ENCODE measurements around the gene TMEM123.

The TMEM123 gene

GRCh38 chr11:102470251-102470650, 17.7 kb upstream of the TMEM123 start:
- no peak for DNase-seq

DNA sequence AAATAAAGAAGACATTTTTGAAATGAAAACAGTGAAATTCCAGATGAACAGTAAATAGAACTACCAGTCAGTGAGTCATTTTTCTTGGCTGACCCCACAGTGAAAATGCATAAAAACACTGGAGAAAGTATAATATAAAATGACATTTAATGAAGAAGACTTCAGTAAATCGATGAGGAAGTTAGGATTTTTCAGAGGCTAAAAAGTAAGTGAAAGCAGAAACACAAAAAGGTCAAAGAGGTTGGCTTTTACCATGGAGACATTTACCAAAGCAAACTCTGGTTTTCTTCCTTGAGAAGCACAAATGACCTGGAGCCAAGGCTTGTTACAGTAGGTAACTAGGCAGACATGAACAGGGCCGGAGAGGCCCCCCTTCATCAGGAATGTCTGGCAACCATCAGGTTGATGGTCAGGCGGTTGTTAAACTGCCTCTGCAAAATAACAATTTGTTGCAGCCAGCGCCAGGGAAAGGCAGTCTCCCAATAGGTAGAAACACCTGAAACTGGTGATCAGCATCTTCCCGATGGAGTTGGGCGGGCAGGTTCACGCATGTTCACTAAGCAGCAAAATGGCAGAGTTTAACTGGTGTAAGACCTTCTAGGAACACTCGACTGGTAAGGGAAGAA, 16.7 kb upstream of the TMEM123 start:
- DNase-seq: no peak

- no peak for DNase-seq
These were observed 16.1 kb upstream of the TMEM123 start for GRCh38 chr11:102468616-102469195.

- no peak for DNase-seq
These were observed 15.5 kb upstream of the TMEM123 start for GRCh38 chr11:102467853-102468580.

GRCh38 chr11:102467080-102467708, 14.6 kb upstream of the TMEM123 start:
- no peak for DNase-seq

DNA sequence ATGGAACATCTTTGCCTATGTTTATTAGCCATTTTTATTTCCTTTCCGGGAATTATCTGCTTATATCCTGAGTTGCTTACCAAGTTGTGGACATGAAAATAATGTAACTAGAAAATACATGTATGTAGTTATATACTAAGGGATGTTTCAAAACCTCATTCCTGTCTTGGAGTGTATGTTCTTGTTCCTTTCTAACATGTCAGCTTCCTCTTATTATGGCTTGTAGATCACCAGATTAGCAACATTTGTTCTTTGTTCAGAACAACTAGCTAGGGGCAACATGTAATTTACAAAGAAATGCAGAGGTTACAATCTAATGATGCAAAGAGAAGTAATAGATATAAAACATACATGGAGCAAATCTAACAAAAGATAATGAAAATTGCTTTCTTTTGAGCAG, 13.1 kb upstream of the TMEM123 start:
- no peak for DNase-seq

DNA sequence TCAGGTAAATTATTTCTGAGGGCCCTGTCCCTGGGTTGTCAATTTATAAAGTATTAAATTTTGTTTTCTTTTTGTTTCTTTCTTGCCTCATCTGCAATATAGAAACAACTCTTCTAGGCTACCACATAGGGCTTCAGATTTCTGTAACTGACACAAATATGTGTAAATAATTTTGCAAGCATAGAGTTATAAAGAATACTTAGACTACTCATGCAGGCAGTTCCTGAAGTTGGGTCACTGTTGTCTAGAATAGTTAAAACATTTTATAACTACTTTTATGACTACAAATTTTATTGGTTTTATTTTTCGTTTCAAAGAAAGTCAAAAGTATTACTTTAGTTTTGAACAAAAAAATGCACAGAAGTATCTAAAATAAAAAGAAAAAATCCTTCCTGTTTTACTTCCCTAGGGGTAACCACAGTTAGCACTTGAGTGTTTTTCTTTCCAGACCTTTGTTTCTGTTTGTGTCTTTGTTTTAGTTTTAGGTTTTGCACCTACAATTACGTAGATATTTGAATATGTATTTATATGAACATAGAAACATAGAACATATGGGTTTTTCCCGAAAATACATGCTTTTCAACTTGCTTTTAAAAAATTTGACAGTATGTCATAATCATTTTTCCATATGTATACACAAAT, 12.4 kb upstream of the TMEM123 start:
- no peak for DNase-seq

- DNase-seq: no peak
These were observed 11.5 kb upstream of the TMEM123 start for GRCh38 chr11:102464037-102464436.

- no peak for DNase-seq
These were observed 10.0 kb upstream of the TMEM123 start for GRCh38 chr11:102462610-102463009.

DNA sequence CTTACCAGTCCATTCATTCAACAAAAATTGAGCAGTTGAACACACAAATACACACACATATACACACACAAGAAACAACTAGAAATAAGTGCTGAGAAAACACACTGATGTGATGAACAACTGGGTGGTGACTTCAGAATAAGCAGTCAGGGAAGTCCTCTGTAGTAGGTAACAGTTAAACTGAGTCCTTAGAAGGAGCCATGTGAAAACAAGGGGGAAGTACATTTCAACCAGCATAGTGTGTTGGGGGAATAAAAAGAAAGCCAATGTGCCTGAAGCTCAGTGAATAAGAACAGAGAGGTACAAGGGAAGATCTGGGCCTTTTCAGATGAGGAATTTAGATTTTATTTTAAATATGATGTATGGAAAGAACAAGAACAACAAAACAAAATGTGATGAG, 6.8 kb upstream of the TMEM123 start:
- no peak for DNase-seq

DNA sequence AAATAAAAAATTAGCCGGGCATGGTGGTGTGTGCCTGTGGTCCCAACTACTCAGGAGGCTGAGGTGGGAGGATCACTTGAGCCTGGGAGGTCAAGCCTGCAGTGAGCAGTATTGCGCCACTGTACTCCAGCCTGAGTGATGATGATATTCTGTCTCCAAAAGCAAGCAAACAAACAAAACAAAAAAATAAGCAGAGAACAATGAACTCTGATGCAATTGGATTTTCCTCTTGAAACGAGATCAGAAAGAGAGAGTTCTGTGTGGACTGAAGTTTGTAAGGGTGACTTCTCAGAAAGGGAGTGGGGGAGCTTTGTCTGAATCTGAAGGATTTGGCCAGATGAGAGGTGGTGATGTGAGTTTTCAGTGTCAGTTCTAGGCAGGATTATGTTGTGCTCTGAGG, 6.0 kb upstream of the TMEM123 start:
- DNase-seq: peak; percentile 47

DNA sequence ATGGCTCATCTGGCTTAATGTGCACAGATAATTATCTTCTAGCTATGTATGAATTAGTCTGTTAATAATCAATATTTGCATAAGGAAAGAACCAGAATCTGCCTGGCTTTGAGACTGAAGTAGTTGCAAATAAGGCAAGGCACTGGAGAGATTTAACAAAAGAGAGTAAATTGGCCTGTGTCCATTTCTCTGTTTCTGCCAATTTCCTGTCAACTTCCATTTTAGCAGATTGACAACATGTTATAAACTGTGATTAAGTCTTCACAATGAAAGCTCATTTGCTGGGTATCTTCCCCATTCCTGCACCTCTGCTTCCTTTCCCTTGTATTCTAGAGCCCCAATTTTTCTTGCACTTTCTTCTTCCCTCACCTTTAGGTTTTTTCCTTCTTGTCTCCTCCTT, 5.3 kb upstream of the TMEM123 start:
- peak; percentile 22 for DNase-seq

DNA sequence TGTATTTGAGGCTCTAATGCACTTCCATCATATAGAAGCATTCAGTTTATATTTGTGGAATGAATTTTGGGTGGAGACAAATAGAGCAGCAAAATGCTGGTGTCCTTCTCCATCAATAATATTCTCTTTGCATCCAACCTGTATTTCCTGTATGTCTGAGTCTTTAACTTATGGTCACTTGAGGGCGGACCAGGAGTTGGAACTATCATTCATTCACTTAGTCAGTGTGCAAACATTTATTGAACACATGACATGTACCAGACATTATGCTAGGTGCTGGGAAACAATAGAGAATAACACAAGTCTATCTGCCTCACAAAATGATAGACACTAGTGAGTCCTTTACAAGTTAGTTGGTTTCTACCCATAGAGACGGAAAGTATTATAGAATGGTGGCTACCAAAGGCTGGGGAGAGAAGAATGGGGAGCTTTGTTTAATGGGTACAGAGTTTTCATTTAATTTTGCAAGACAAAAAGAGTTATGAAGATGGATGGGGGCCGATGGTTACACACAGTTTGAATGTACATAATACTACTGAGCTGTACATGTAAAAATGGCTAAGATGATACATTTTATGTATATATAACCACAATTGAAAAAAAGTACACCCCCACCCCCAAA, 4.6 kb upstream of the TMEM123 start:
- no peak for DNase-seq

DNA sequence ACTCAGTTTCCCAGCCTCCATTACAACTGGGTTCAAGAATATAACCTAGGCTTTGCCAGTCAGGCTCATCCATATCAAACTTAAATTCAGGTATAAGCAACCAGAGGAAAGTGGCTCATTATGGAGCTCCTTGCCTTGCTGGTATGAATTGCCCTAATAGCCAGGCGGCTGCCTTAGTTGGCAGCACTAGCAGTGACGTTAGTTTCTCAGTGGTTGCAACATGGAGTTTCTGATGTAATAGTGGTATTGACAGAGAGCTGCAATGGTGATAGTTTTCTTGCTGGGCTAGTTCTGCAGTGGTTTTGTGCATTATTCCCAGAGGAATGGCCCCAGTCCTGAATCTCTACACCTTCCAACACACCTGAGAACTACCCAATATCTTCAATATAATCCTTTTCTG, 3.8 kb upstream of the TMEM123 start:
- DNase-seq: no peak

- no peak for DNase-seq
These were observed 1.4 kb upstream of the TMEM123 start for GRCh38 chr11:102453921-102454320.

- DNase-seq: peak; percentile 78
These were observed 734 bp upstream of the TMEM123 start for GRCh38 chr11:102453302-102453695.

DNA sequence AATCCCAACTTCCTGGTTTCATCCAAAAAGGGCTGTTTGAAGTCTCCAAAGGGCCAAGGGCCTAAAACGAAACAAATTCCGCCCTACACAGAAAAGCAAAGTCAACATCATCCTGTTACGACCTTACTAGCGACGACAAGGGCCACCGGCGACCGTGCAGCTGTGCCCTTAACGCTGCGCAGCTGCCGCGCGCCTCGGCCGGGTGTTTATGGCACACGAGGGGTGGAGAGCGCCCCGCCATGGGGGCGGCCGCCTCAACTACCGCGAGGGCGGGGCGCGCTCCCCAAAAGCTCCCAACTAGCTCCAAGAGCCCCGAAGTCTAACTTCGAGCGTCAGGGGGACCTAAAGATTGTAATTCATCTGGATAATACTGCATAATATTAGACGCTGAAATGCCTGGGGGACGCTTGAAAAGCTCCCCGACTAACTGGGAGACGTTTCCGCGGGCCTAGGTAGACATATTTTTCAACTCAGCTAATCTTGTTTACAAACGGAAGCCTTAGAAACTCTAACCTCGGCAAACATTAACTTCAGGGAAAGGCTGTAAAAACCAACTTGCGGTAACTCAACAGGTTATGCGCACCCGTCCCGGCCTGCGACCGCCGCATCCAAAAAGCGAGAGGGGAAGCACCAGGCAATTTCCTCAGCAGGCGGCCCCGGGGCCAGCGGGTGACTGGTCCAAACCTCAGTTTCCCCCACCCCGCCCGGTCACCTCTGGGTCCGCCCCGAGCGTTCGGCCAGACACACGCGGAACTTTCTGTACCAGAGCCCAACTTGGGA, 694 bp downstream of the TMEM123 start:
- DNase-seq: peak; percentile 75

DNA sequence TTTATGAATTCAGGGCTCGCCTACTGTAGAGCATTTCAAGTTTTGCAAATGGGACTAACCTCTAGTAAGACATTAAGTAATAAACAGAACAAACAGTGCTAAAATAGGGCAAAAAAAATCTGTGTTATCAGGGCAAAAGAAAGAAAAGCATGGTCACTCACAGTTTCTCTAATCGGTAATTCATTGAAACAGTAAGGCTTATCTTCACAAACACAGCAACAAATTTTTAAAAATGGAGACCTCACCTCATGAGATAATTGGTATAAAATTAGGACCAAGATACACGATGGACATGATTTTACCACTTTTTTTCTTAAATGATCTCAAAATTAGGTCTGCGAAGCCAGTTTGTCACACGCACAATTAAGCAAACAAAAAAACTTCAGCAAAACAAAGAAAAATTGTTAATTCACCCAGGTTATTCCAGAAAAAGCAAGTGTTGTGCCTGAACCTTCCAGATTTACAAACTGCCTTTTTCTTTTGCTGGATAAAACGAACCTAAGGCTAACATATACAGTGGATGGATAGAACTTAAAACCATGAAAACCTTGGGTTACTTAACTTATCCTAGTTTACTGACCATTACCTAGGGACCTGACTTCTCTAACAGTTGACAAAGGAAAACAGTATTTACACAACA, 1.4 kb downstream of the TMEM123 start:
- no peak for DNase-seq

GRCh38 chr11:102449651-102450570, 2.7 kb downstream of the TMEM123 start:
- peak; percentile 17 for DNase-seq

DNA sequence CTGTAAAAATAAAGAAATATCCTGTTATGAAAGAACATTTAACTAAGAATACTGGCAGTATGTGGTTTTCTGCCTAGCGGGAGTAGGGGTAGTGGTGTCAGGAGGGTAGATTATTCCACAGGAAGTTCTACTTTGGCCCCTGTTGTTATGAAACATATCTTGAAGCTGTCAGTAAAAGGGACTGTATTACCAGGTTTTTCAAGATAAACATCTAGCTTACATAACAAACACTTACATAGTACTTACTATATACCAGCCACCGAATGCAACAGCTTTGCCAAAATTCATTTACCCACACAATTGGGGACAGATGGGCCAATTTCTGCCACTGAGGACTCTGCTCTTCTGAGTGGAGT, 3.7 kb downstream of the TMEM123 start:
- no peak for DNase-seq

All from NCI-H82 (cell line).